Panc1 (cell line): Measurements from ENCODE around the gene ACOT4. TPM values are rescaled to one million over a fixed set of nuclear protein-coding genes. Genes with fewer than 3 reads are reported as not detected.
"Not testable (repeated sequence)": the region's sequence is repeated elsewhere in the genome, so short reads cannot be mapped to it uniquely, and the experiment has no call there.

Source experiments
- ATAC-seq: fragments of 200-7000 bp; cut with Tn5 transposase; 2 replicates; pipeline ENCODE4 v1.9.1; 2020; ENCODE audit warnings: mild to moderate bottlenecking, moderate library complexity
- Bru-seq: library from RNA; stranded (reverse); fragments of 400-500 nt; gene quantifications from one replicate; lab custom pipeline; 2021; lab: Mats Ljungman, UMichigan
- BruChase-seq, 2 experiments: library from RNA; stranded (reverse); fragments of 400-500 nt; gene quantifications; one replicate each; lab custom pipeline; 2021; lab: Mats Ljungman, UMichigan
- BruUV-seq: library from RNA; stranded (reverse); fragments of 400-500 nt; replicated peaks from 2 replicates; lab custom pipeline; 2021; lab: Mats Ljungman, UMichigan
- CTCF ChIA-PET: fragments of 300-600 bp; sonication (Branson Sonifier 250); formaldehyde crosslinking; loops from one replicate; lab custom pipeline; 2022; ENCODE audit warnings: antibody characterized with exemption; lab: Charles Lee
- POLR2A ChIA-PET: fragments of 300-600 bp; sonication (Branson Sonifier 250); formaldehyde crosslinking; loops from one replicate; lab custom pipeline; 2022; ENCODE audit warnings: antibody characterized with exemption; lab: Charles Lee
- DNase-seq: peaks from one replicate; pipeline ENCODE4 v3.0.0-alpha.2; 2010; ENCODE audit warnings: low read depth, low spot score
- H3K27ac ChIP-seq: 2 replicates; pipeline ENCODE4 v1.5.1; 2011; ENCODE audit warnings: mild to moderate bottlenecking, low read length, inconsistent platforms
- H3K27me3 ChIP-seq: fragments of 200-500 bp; sonication (Bioruptor generic); 2 replicates; pipeline ENCODE4 v1.6.0; 2014; ENCODE audit warnings: low read length, inconsistent platforms; ENCODE audit not compliant: control insufficient read depth, insufficient read depth
- H3K36me3 ChIP-seq: fragments of 200-500 bp; sonication (Bioruptor generic); 2 replicates; pipeline ENCODE4 v1.5.1; 2014; ENCODE audit warnings: inconsistent platforms, mild to moderate bottlenecking, low read length, moderate library complexity; ENCODE audit not compliant: control insufficient read depth, insufficient read depth
- H3K4me1 ChIP-seq: 2 replicates; pipeline ENCODE4 v1.5.1; 2011; ENCODE audit warnings: inconsistent platforms, mild to moderate bottlenecking, low read length, moderate library complexity; ENCODE audit not compliant: control insufficient read depth, insufficient read depth
- H3K4me3 ChIP-seq, 2 experiments: 2 replicates each; pipeline ENCODE4 v1.5.1; 2011 to 2012; ENCODE audit warnings: low read depth in 2 of 2, low read length in 2 of 2, mild to moderate bottlenecking in 2 of 2, inconsistent platforms in 1 of 2, moderate library complexity in 1 of 2
- H3K9me3 ChIP-seq: fragments of 200-500 bp; sonication (Bioruptor generic); 2 replicates; pipeline ENCODE4 v1.5.1; 2014; ENCODE audit warnings: low read depth, mild to moderate bottlenecking, inconsistent platforms, low read length, moderate library complexity; ENCODE audit not compliant: control insufficient read depth, insufficient read depth
- CTCF ChIP-seq: fragments of 450-650 bp; IDR thresholded peaks from 2 replicates; pipeline ENCODE4 v1.5.1; 2017; ENCODE audit warnings: mild to moderate bottlenecking
- POLR2AphosphoS5 ChIP-seq: IDR thresholded peaks from 2 replicates; pipeline ENCODE4 v1.6.1; 2012; ENCODE audit warnings: mild to moderate bottlenecking, low read depth, low read length, moderate library complexity
- SIN3A ChIP-seq: IDR thresholded peaks from 2 replicates; pipeline ENCODE4 v1.6.1; 2012; ENCODE audit warnings: low read depth, mild to moderate bottlenecking, low read length, moderate library complexity, borderline replicate concordance; ENCODE audit not compliant: insufficient read depth
- TCF7L2 ChIP-seq: IDR thresholded peaks from 2 replicates; pipeline ENCODE4 v1.6.1; 2011; ENCODE audit warnings: mild to moderate bottlenecking, low read depth, low read length, inconsistent platforms
- in situ Hi-C: cut with HindIII; loops from 2 replicates; pipeline ENCODE4 v1.10.0; 2016; ENCODE audit warnings: low sequenced_read_pairs, low pct_unique_long_range_greater_than_20kb
- intact Hi-C: fragments of 100-400 bp; cut with micrococcal nuclease; formaldehyde crosslinking; loops from one replicate; pipeline ENCODE4 v1.10.0; 2022; ENCODE audit not compliant: unreplicated experiment
- long read RNA-seq: library from polyadenylated mRNA; unstranded; transcript quantifications from one replicate; pipeline ENCODE4 v2.0.0, GENCODE V29; 2021; ENCODE audit not compliant: unreplicated experiment
- polyA plus RNA-seq: library from polyadenylated mRNA; unstranded; fragments of >200 nt; gene quantifications from one replicate; pipeline ENCODE4 v1.2.1, GENCODE V29; 2012; ENCODE audit warnings: missing spikeins; ENCODE audit not compliant: insufficient read length
- total RNA-seq: library from RNA; stranded (reverse); gene quantifications from one replicate; pipeline ENCODE4 v1.2.1, GENCODE V29; 2021; ENCODE audit not compliant: unreplicated experiment
- TF ChIP-seq, protein P1 (sequence below), 2 experiments: IDR thresholded peaks; 2 replicates each; pipeline ENCODE4 v1.6.1; 2011 to 2012; ENCODE audit warnings: low read depth in 2 of 2, control low read depth in 1 of 2, low read length in 1 of 2, mild to moderate bottlenecking in 1 of 2, moderate library complexity in 1 of 2; ENCODE audit not compliant: insufficient read depth in 1 of 2

Gene ACOT4
- total RNA-seq (2.7 TPM), Bru-seq, nascent RNA (percentile 35 among the genes with signal in this experiment), BruChase-seq, experiment 1, labeled RNA remaining after a 2-hour chase (percentile 37 among the genes with signal in this experiment), BruChase-seq, experiment 2, labeled RNA remaining after a 6-hour chase (percentile 44 among the genes with signal in this experiment)
- polyA plus RNA-seq: 2.4 TPM
- long read RNA-seq, transcript ACOT4-201 (3 exons, 2,362 nt): major isoform, 7 of 7 reads
- long read RNA-seq, partial matches to known transcripts: 0 of 7 reads
- long read RNA-seq, other reads (novel, unspliced or antisense): 0 of 7 reads

DNA sequence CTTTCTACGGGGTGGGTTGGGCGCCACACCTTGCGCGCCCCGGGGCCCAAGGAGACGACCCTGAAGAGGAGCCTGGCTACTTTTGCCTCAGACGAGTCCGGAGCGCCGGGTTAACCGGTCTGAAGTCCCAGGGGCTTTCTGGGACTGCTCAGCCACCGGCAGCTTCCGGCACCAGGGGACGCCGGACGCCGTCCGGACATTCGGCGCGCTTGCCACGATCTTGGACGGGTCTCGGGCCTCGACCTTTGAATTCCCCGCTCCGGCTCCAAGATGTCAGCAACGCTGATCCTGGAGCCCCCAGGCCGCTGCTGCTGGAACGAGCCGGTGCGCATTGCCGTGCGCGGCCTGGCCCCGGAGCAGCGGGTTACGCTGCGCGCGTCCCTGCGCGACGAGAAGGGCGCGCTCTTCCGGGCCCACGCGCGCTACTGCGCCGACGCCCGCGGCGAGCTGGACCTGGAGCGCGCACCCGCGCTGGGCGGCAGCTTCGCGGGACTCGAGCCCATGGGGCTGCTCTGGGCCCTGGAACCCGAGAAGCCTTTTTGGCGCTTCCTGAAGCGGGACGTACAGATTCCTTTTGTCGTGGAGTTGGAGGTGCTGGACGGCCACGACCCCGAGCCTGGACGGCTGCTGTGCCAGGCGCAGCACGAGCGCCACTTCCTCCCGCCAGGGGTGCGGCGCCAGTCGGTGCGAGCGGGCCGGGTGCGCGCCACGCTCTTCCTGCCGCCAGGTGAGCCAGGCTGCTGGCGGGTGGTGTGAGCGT is at the start of gene ACOT4:
TSS of gene ACOT4 (plus strand) at position 184 of the 760 bp plus-strand sequence. CDS start at position 271, 87 bp downstream.
- POLR2A ChIA-PET: no interaction called here
- Histone ChIP-seq H3K27ac (peak within 1 kb of the TSS; percentile 63), H3K9me3 (no peaks in the 10 kb centered on the region), H3K27me3 (no peaks in the 10 kb centered on the region), H3K36me3 (no peaks in the 10 kb centered on the region), H3K4me3 (peak within 1 kb of the TSS; percentile 52 to 60), H3K4me1 (no peaks in the 10 kb centered on the region)
- in situ Hi-C loops (no loop called here), intact Hi-C loops (no loop called here)
- BruUV-seq: no TSS peak
- DNase-seq (no peak), ATAC-seq (peak; percentile 89)
- CTCF ChIA-PET: no interaction called here
- TF ChIP-seq POLR2AphosphoS5 (no peak), CTCF (no peak), TCF7L2 (no peak), SIN3A (no peak)
- TF ChIP-seq, protein P1, sequence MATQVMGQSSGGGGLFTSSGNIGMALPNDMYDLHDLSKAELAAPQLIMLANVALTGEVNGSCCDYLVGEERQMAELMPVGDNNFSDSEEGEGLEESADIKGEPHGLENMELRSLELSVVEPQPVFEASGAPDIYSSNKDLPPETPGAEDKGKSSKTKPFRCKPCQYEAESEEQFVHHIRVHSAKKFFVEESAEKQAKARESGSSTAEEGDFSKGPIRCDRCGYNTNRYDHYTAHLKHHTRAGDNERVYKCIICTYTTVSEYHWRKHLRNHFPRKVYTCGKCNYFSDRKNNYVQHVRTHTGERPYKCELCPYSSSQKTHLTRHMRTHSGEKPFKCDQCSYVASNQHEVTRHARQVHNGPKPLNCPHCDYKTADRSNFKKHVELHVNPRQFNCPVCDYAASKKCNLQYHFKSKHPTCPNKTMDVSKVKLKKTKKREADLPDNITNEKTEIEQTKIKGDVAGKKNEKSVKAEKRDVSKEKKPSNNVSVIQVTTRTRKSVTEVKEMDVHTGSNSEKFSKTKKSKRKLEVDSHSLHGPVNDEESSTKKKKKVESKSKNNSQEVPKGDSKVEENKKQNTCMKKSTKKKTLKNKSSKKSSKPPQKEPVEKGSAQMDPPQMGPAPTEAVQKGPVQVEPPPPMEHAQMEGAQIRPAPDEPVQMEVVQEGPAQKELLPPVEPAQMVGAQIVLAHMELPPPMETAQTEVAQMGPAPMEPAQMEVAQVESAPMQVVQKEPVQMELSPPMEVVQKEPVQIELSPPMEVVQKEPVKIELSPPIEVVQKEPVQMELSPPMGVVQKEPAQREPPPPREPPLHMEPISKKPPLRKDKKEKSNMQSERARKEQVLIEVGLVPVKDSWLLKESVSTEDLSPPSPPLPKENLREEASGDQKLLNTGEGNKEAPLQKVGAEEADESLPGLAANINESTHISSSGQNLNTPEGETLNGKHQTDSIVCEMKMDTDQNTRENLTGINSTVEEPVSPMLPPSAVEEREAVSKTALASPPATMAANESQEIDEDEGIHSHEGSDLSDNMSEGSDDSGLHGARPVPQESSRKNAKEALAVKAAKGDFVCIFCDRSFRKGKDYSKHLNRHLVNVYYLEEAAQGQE (IDR thresholded peaks at IDR 0.05; ENCODE audit: insufficient read depth in 1 of 2, low read depth in 2 of 2, low read length in 1 of 2): no peak

- in situ Hi-C loops, intact Hi-C loops, H3K27me3 ChIP-seq, POLR2A ChIA-PET, ATAC-seq, H3K9me3 ChIP-seq, H3K36me3 ChIP-seq, H3K27ac ChIP-seq, H3K4me1 ChIP-seq, DNase-seq, BruUV-seq, H3K4me3 ChIP-seq, CTCF ChIA-PET: not testable (repeated sequence)
These were observed 48.7 kb upstream of the ACOT4 start for GRCh38 chr14:73542961-73543360.

DNA sequence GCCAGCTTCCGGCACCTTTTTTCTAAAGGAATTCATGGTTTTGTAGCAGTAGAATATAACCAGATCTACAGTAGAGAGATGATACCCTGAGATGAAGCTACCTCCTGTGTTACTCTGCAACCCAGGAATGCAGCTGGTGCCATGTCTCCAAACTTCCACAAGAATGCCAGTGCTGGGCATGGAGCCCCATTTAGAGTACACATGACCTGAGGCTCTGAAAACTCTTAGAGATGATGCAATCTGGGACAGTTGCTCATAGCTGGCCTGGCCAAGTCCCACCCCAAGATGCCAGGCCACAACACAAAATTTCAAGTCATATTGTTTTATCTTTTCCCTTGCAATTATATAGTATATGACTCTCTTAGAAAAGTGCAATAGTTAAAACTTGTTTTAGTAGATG is 46.3 kb upstream of the ACOT4 start:
- H3K4me1 ChIP-seq, H3K36me3 ChIP-seq, CTCF ChIA-PET, POLR2A ChIA-PET, ATAC-seq, H3K27ac ChIP-seq, H3K4me3 ChIP-seq, in situ Hi-C loops, H3K27me3 ChIP-seq, DNase-seq, H3K9me3 ChIP-seq, BruUV-seq, intact Hi-C loops: not testable (repeated sequence)

- intact Hi-C loops, in situ Hi-C loops, H3K27me3 ChIP-seq, H3K4me3 ChIP-seq, H3K9me3 ChIP-seq, CTCF ChIA-PET, H3K27ac ChIP-seq, H3K36me3 ChIP-seq, ATAC-seq, POLR2A ChIA-PET, H3K4me1 ChIP-seq, BruUV-seq, DNase-seq: not testable (repeated sequence)
These were observed 42.6 kb upstream of the ACOT4 start for GRCh38 chr14:73549097-73549496.
